ENCODE measurements around the gene CUL7.

- TF ChIP-seq CTCF (conservative IDR thresholded peaks at IDR 0.05 in 1 of 2, IDR thresholded peaks at IDR 0.05 in 1 of 2; ENCODE audit: low read depth in 1 of 2, low read length in 2 of 2) = no peak
- TF ChIP-seq EZH2 (IDR thresholded peaks at IDR 0.05; ENCODE audit: low read length, missing control alignments) = no peak
Observed at GRCh38 chr6:43095939-43096338, 42.3 kb upstream of the CUL7 start.
